Heart left ventricle (tissue), 13 donors: Measurements from ENCODE around the gene CUBN.

Experiments used
- CTCF ChIP-seq, 12 donors: fragments of 200-600 bp; sonication (generic) in 4 of 12; IDR thresholded peaks; one replicate each; pipeline versions ENCODE4 v1.5.0 to v1.8.0; 2018 to 2022; ENCODE audit warnings: antibody characterized with exemption in 12 of 12, mild to moderate bottlenecking in 5 of 12
- POLR2A ChIP-seq, 2 donors: fragments of 450-650 bp; IDR thresholded peaks; one replicate each; pipeline ENCODE4 v1.6.1; 2017; ENCODE audit warnings: antibody characterized with exemption in 2 of 2, mild to moderate bottlenecking in 2 of 2, moderate library complexity in 2 of 2
- donor health status: ischemic (EF 13 %, LVEDD 7.1; RV severe dilation, severe dysfunction).
- donor health status: DM: no; HTN: yes; CAD: no.
- donor health status: DM: no; HTN: no; CAD: no.
- donor health status: ischemic (EF 25% LVEDD 6.9; RV normal size, moderate dysfunction).
- donor health status: ischemic (EF 25% LVEDD 5.7; RV mildly dilated, moderate dysfunction).
- donor health status: ischemic (EF 35%, LVEDD 5.7; RV mildly dilated, moderate dysfunction).
- donor health status: nonischemic (EF 11% LVEDD 7.7; RV severe dilation, severe dysfunction).
- donor health status: DM: yes; HTN: yes; CAD: no.
- donor health status: PGD.
- donor health status: ischemic (EF 29% LVEDD 5.4; RV normal size, mild dysfunction).
- donor health status: nonischemic (EF 23%, LVEDD 6.1; RV moderate dilation, normal function).

DNA sequence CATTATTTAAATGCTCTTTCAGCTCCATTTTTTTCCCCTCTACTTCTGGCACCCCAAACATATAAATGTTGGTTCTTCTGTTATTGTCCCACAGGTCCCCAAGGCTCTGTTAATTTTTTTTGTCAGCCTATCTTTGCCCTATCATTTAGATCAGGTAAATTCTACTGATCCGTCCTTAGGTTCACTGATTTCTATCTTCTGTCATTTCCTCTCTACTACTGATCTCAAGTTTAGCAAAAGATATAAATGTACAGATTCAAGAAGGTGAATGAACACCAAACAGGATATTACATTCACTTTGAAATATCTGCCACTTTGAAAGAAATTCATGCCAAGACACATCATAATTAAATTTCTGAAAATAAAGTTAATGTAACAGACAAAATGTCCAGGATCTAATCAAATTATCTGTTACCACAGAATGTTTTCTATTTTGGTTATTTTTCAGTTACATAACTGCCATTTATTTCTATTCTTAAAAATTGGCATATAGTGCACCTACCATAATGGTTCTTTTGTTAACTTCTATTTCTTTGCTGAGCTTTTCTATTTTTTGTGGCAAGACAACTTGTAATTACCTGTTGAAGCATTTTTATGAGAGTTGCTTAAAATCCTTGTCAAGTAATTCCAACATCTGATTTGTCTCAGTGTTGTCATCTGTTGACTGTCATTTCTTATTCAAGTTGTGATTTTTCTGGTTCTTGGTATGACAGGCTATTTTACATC lies 12.1 kb upstream of the CUBN start:
- TF ChIP-seq CTCF (IDR thresholded peaks at IDR 0.05): no peak
- TF ChIP-seq POLR2A (IDR thresholded peaks at IDR 0.05): no peak
